K562 (cell line): ENCODE measurements around the gene TM4SF4. TPM values are rescaled to one million over a fixed set of nuclear protein-coding genes. Genes with fewer than 3 reads are reported as not detected.

ENCODE experiments used
- ATAC-seq: fragments of 200-7000 bp; cut with Tn5 transposase; 3 replicates; pipeline ENCODE4 v1.9.1; 2020; ENCODE audit warnings: moderate library complexity
- BruUV-seq: library from RNA; stranded (reverse); fragments of 400-500 nt; replicated peaks from 2 replicates; lab custom pipeline; 2021; lab: Mats Ljungman, UMichigan
- CTCF ChIA-PET: fragments of 300-600 bp; formaldehyde crosslinking; extraction: SDS; loops from one replicate; lab custom pipeline; 2021; ENCODE audit warnings: low intra/inter-chr PET ratio; lab: Yijun Ruan, JAX
- POLR2A ChIA-PET: fragments of 300-600, 350-650 bp; sonication (Branson Sonifier 250); formaldehyde crosslinking; extraction: SDS; loops from one replicate; lab custom pipeline; 2021; ENCODE audit warnings: antibody characterized with exemption, inconsistent platforms; lab: Yijun Ruan, JAX
- DNase-seq, 4 experiments: peaks; one replicate each; pipeline versions ENCODE4 v3.0.0 to v3.0.0-alpha.2; 2011 to 2018; ENCODE audit warnings: low spot score in 3 of 4, mixed read lengths in 3 of 4; ENCODE audit errors: extremely low read depth in 1 of 4
- FAIRE-seq: peaks from 2 replicates; lab custom pipeline; 2011; peaks lifted over from hg19 to GRCh38; lab: Jason Lieb, UNC
- H2AFZ ChIP-seq: 2 replicates; pipeline ENCODE4 v1.6.0; 2011; ENCODE audit warnings: low read depth, low read length, control low read depth, inconsistent platforms
- H3K27ac ChIP-seq: fragments of 200-600 bp; 3 replicates; pipeline ENCODE4 v1.8.0; 2011; ENCODE audit warnings: low read depth, mild to moderate bottlenecking, control low read depth, inconsistent platforms, low read length, moderate library complexity, mixed read lengths; ENCODE audit errors: extremely low read depth
- H3K27me3 ChIP-seq, 2 experiments: fragments of 300-600 bp in 1 of 2; 2 replicates in 1 of 2; 3 replicates in 1 of 2; pipeline versions ENCODE4 v1.6.0 to v1.8.0; 2011; ENCODE audit warnings: inconsistent platforms in 2 of 2, low read length in 2 of 2, mild to moderate bottlenecking in 1 of 2, mixed read lengths in 1 of 2, moderate library complexity in 1 of 2; ENCODE audit not compliant: control insufficient read depth in 2 of 2, insufficient read depth in 2 of 2
- H3K36me3 ChIP-seq: fragments of 300-600 bp; 3 replicates; pipeline ENCODE4 v1.8.0; 2011; ENCODE audit warnings: mild to moderate bottlenecking, low read length, inconsistent platforms; ENCODE audit not compliant: control insufficient read depth, insufficient read depth
- H3K4me1 ChIP-seq, 2 experiments: fragments of 200-600 bp in 1 of 2; replicated peaks in 1 of 2; 2 replicates in 1 of 2; 3 replicates in 1 of 2; pipeline versions ENCODE4 v1.5.1 to v1.8.0; 2011; ENCODE audit warnings: inconsistent platforms in 2 of 2, low read length in 2 of 2, mild to moderate bottlenecking in 1 of 2, mixed read lengths in 1 of 2, moderate library complexity in 1 of 2; ENCODE audit not compliant: control insufficient read depth in 2 of 2, insufficient read depth in 2 of 2
- H3K4me2 ChIP-seq: 2 replicates; pipeline ENCODE4 v1.6.1; 2011; ENCODE audit warnings: low read length, control low read depth, inconsistent platforms, mixed read lengths; ENCODE audit not compliant: insufficient read depth
- H3K4me3 ChIP-seq: fragments of 200-600 bp; sonication (generic), shearing (Covaris generic); 2 replicates; pipeline ENCODE4 v1.5.1; 2016; ENCODE audit warnings: control low read depth, inconsistent platforms
- H3K79me2 ChIP-seq: fragments of 200-600 bp; 3 replicates; pipeline ENCODE4 v1.8.0; 2011; ENCODE audit warnings: low read length, inconsistent platforms; ENCODE audit not compliant: control insufficient read depth, insufficient read depth
- H3K9ac ChIP-seq, 2 experiments: 2 replicates each; pipeline versions ENCODE4 v1.6.0 to v1.6.1; 2011; ENCODE audit warnings: low read depth in 2 of 2, low read length in 2 of 2, control low read depth in 1 of 2, inconsistent platforms in 1 of 2, mild to moderate bottlenecking in 1 of 2, mixed read lengths in 1 of 2; ENCODE audit not compliant: insufficient read depth in 1 of 2
- H3K9me1 ChIP-seq: one replicate; pipeline ENCODE4 v1.6.0; 2011; ENCODE audit warnings: inconsistent platforms, mild to moderate bottlenecking, low read length, moderate library complexity; ENCODE audit not compliant: control insufficient read depth, insufficient read depth
- H3K9me3 ChIP-seq: replicated peaks from 2 replicates; pipeline ENCODE4 v1.5.1; 2011; ENCODE audit warnings: low read depth, low read length, inconsistent platforms; ENCODE audit not compliant: control insufficient read depth, insufficient read depth
- H4K20me1 ChIP-seq: replicated peaks from 2 replicates; pipeline ENCODE4 v1.6.1; 2011; ENCODE audit warnings: low read length, inconsistent platforms, mixed read lengths; ENCODE audit not compliant: control insufficient read depth, insufficient read depth
- ARID4B ChIP-seq: sonication (generic); formaldehyde crosslinking; IDR thresholded peaks from 2 replicates; pipeline ENCODE4 v1.8.0; 2022; ENCODE audit warnings: mild to moderate bottlenecking, missing genetic modification reagents
- CREB1 ChIP-seq, 2 experiments: sonication (generic) in 1 of 2; formaldehyde crosslinking in 1 of 2; IDR thresholded peaks; 2 replicates each; pipeline versions ENCODE4 v1.6.1 to v1.8.0; 2012 to 2022; ENCODE audit warnings: inconsistent platforms in 1 of 2, mild to moderate bottlenecking in 1 of 2, missing genetic modification reagents in 1 of 2, moderate library complexity in 1 of 2
- KDM4B ChIP-seq, 2 experiments: fragments of 450-650 bp in 1 of 2; sonication (generic) in 1 of 2; IDR thresholded peaks; 2 replicates each; pipeline ENCODE4 v1.6.1; 2016 to 2017; ENCODE audit warnings: borderline replicate concordance in 2 of 2, antibody characterized with exemption in 1 of 2, low read depth in 1 of 2, mild to moderate bottlenecking in 1 of 2
- RBFOX2 ChIP-seq: fragments of 200-400 bp; formaldehyde crosslinking; IDR thresholded peaks from 2 replicates; pipeline ENCODE4 v1.6.1; 2017; ENCODE audit warnings: low read depth, mild to moderate bottlenecking, low read length, moderate library complexity
- RBM14 ChIP-seq: fragments of 200-400 bp; formaldehyde crosslinking; IDR thresholded peaks from 2 replicates; pipeline ENCODE4 v1.6.1; 2018; ENCODE audit warnings: low read depth, mild to moderate bottlenecking, low read length, moderate library complexity, borderline replicate concordance; ENCODE audit not compliant: insufficient read depth
- SRSF9 ChIP-seq: fragments of 200-400 bp; formaldehyde crosslinking; IDR thresholded peaks from 2 replicates; pipeline ENCODE4 v1.6.1; 2017; ENCODE audit warnings: low read depth, low read length, borderline replicate concordance
- WGBS: fragments of 100-300 bp; shearing (Covaris generic); methylation state at CpG from one replicate; pipeline ENCODE4 v1.1.6; 2016; ENCODE audit warnings: low coverage, mixed read lengths; ENCODE audit not compliant: insufficient coverage; ENCODE audit errors: missing lambda C conversion rate; 5-methylcytosine and 5-hydroxymethylcytosine counted together
- in situ Hi-C: fragments of 300-500 bp; cut with MboI; formaldehyde crosslinking; loops from 4 replicates; pipeline ENCODE4 v1.15.0; 2018; ENCODE audit warnings: inconsistent platforms, mixed read lengths
- intact Hi-C: fragments of 100-400 bp; cut with micrococcal nuclease; formaldehyde crosslinking; loops from 2 replicates; pipeline ENCODE4 v1.14.2; 2022
- polyA plus RNA-seq, 8 experiments: library from polyadenylated mRNA; depleted of rRNA in 4 of 8; stranded (reverse) in 5 of 8; unstranded in 3 of 8; fragments of >200 nt; fragmentation: Nextera tagmentation in 2 of 8; fragmentation: Illumina TruSeq in 1 of 8; extraction: Ambion mirVana in 2 of 8; extraction: Trizol in 1 of 8; gene quantifications; 2 replicates each; pipeline versions ENCODE4 v1.2.1 to v1.2.3, GENCODE V29; 2011 to 2014; ENCODE audit warnings: inconsistent platforms in 1 of 8, missing spikeins in 1 of 8
- total RNA-seq, 7 experiments: library from RNA; depleted of rRNA in 6 of 7; stranded (reverse); fragments of >200 nt in 6 of 7; fragmentation: Illumina TruSeq in 2 of 7; extraction: Trizol in 2 of 7; gene quantifications; 2 replicates each; pipeline versions ENCODE4 v1.2.1 to v1.2.3, GENCODE V29; 2011 to 2021; ENCODE audit warnings: low replicate concordance in 1 of 7

TM4SF4 gene
- total and polyA plus RNA-seq, 9 of the 15 experiments (the other 6 are each of a cell fraction or from before 2014, with no cell fraction given), result 0.31 TPM; not detected in 8

- no peaks in the 10 kb centered on the region for H3K4me1 ChIP-seq
- no peak for DNase-seq
- in situ Hi-C loops, result no loop called here
- H3K27ac ChIP-seq, result no peak overlapping the region
- CTCF ChIA-PET, result no interaction called here
- H3K79me2 ChIP-seq, result no peaks in the 10 kb centered on the region
- no peak for TF ChIP-seq SRSF9
- no peak for TF ChIP-seq CREB1 (IDR thresholded peaks at IDR 0.05)
- no peak for TF ChIP-seq CREB1 (CRISPR knock-in tag; IDR thresholded peaks at IDR 0.05)
- no peak for TF ChIP-seq RBFOX2
- TF ChIP-seq KDM4B (IDR thresholded peaks at IDR 0.05; ENCODE audit: borderline replicate concordance in 2 of 2, low read depth in 1 of 2), result no peak
- TF ChIP-seq ARID4B (CRISPR knock-in tag), result no peak
- no peak for TF ChIP-seq RBM14
- no peak overlapping the region for H3K4me3 ChIP-seq
- H3K27me3 ChIP-seq, result peaks cover 3 to 4% of the 10 kb centered on the region in 2 experiments; a peak in 4 of 5 replicates
- no TSS peak for BruUV-seq
- intact Hi-C loops, result no loop called here
- H3K9me1 ChIP-seq, result no peaks in the 10 kb centered on the region
- no peak for ATAC-seq
- H2AFZ ChIP-seq, result no peak overlapping the region
- H3K9me3 ChIP-seq, result no peaks in the 10 kb centered on the region
- no peak for FAIRE-seq
- WGBS, result 0% methylated on average over 2 of the region's 2 CpGs
- POLR2A ChIA-PET, result interaction anchor here (0.7 to 1.3 kb wide), 2 partner anchors 9 to 199 kb away, joined by 3 to 5 read pairs; no protein-coding TSS in a partner anchor
- H3K9ac ChIP-seq, result no peak overlapping the region
- no peaks in the 10 kb centered on the region for H4K20me1 ChIP-seq
- H3K36me3 ChIP-seq, result no peaks in the 10 kb centered on the region
- H3K4me2 ChIP-seq, result no peak overlapping the region
Observed at GRCh38 chr3:149514471-149514870, 40.0 kb downstream of the TM4SF4 start.
